Liver (tissue), 3 donors: ENCODE results near the gene CAVIN2.

Experiments used
- JUND ChIP-seq, 2 donors: IDR thresholded peaks; 2 replicates each; pipeline ENCODE4 v1.6.1; 2016; ENCODE audit warnings: antibody characterized with exemption in 2 of 2
- YY1 ChIP-seq: IDR thresholded peaks from 2 replicates; pipeline ENCODE4 v1.6.1; 2016; ENCODE audit warnings: antibody characterized with exemption, mild to moderate bottlenecking
- TF ChIP-seq, protein P1 (sequence below): IDR thresholded peaks from 2 replicates; pipeline ENCODE4 v1.6.1; 2016; ENCODE audit warnings: antibody characterized with exemption, mild to moderate bottlenecking
- TF ChIP-seq, protein P2 (sequence below): fragments of 150-350 bp; IDR thresholded peaks from 2 replicates; pipeline ENCODE4 v1.5.1; 2017; ENCODE audit warnings: improper control_type of control experiment, low read depth, low read length; ENCODE audit not compliant: missing input control
- TF ChIP-seq, protein P3 (sequence below): IDR thresholded peaks from 2 replicates; pipeline ENCODE4 v1.6.1; 2016; ENCODE audit warnings: antibody characterized with exemption
- donor health status: healthy.
- donor health status: healthy.

DNA sequence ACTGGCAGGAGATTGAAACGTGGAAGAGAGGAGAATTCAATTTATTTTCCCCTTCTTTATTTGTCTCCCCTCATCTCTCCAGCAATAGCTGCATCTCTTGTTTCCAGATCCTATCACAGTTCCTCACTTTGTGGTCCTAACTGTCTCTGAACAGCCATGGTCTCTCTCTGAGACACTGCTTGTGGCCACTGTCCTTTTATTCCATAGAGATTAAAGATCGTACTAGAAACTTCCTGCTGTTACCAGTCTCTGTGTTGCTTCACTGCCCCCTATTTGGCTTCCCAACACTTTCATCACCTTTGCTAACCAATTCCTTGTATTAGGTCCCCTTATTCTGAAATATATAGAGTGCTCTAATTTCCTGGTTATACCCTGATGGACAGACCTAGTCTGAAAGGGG lies 48.9 kb upstream of the CAVIN2 start:
- TF ChIP-seq, protein P1, sequence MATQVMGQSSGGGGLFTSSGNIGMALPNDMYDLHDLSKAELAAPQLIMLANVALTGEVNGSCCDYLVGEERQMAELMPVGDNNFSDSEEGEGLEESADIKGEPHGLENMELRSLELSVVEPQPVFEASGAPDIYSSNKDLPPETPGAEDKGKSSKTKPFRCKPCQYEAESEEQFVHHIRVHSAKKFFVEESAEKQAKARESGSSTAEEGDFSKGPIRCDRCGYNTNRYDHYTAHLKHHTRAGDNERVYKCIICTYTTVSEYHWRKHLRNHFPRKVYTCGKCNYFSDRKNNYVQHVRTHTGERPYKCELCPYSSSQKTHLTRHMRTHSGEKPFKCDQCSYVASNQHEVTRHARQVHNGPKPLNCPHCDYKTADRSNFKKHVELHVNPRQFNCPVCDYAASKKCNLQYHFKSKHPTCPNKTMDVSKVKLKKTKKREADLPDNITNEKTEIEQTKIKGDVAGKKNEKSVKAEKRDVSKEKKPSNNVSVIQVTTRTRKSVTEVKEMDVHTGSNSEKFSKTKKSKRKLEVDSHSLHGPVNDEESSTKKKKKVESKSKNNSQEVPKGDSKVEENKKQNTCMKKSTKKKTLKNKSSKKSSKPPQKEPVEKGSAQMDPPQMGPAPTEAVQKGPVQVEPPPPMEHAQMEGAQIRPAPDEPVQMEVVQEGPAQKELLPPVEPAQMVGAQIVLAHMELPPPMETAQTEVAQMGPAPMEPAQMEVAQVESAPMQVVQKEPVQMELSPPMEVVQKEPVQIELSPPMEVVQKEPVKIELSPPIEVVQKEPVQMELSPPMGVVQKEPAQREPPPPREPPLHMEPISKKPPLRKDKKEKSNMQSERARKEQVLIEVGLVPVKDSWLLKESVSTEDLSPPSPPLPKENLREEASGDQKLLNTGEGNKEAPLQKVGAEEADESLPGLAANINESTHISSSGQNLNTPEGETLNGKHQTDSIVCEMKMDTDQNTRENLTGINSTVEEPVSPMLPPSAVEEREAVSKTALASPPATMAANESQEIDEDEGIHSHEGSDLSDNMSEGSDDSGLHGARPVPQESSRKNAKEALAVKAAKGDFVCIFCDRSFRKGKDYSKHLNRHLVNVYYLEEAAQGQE: no peak
- TF ChIP-seq, protein P2, sequence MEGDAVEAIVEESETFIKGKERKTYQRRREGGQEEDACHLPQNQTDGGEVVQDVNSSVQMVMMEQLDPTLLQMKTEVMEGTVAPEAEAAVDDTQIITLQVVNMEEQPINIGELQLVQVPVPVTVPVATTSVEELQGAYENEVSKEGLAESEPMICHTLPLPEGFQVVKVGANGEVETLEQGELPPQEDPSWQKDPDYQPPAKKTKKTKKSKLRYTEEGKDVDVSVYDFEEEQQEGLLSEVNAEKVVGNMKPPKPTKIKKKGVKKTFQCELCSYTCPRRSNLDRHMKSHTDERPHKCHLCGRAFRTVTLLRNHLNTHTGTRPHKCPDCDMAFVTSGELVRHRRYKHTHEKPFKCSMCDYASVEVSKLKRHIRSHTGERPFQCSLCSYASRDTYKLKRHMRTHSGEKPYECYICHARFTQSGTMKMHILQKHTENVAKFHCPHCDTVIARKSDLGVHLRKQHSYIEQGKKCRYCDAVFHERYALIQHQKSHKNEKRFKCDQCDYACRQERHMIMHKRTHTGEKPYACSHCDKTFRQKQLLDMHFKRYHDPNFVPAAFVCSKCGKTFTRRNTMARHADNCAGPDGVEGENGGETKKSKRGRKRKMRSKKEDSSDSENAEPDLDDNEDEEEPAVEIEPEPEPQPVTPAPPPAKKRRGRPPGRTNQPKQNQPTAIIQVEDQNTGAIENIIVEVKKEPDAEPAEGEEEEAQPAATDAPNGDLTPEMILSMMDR: no peak
- TF ChIP-seq, protein P3, sequence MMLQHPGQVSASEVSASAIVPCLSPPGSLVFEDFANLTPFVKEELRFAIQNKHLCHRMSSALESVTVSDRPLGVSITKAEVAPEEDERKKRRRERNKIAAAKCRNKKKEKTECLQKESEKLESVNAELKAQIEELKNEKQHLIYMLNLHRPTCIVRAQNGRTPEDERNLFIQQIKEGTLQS: no peak
- no peak for TF ChIP-seq YY1
- TF ChIP-seq JUND (IDR thresholded peaks at IDR 0.05): no peak
